NCI-H524 (cell line): ENCODE measurements around the gene CREBL2.
"Not testable (repeated sequence)": the region's sequence is repeated elsewhere in the genome, so short reads cannot be mapped to it uniquely, and the experiment has no call there.

Experiments
- DNase-seq, 2 experiments: peaks; one replicate each; lab custom pipeline; 2025; lab: John Stamatoyannopoulos, UW

The CREBL2 gene

GRCh38 chr12:12598864-12599263 is 12.8 kb upstream of the CREBL2 start:
- no peak for DNase-seq

GRCh38 chr12:12599750-12600643 is 11.7 kb upstream of the CREBL2 start:
- DNase-seq = no peak

- no peak for DNase-seq
These were observed 11.0 kb upstream of the CREBL2 start for GRCh38 chr12:12600659-12601058.

- DNase-seq = no peak
These were observed 6.9 kb upstream of the CREBL2 start for GRCh38 chr12:12604740-12605139.

- no peak for DNase-seq
These were observed 4.7 kb upstream of the CREBL2 start for GRCh38 chr12:12606781-12607589.

GRCh38 chr12:12608557-12608957 is 3.1 kb upstream of the CREBL2 start:
- peak; percentile 25 to 55 for DNase-seq

- no peak for DNase-seq
These were observed 2.0 kb upstream of the CREBL2 start for GRCh38 chr12:12609692-12610091.

GRCh38 chr12:12610711-12611110 is 965 bp upstream of the CREBL2 start:
- no peak for DNase-seq

- DNase-seq = peak in 1 of 2 experiments; percentile 9
These were observed 682 bp downstream of the CREBL2 start for GRCh38 chr12:12612358-12612757.

GRCh38 chr12:12613344-12613743 is 1.7 kb downstream of the CREBL2 start:
- peak in 1 of 2 experiments; percentile 55 for DNase-seq

- DNase-seq = no peak
These were observed 2.7 kb downstream of the CREBL2 start for GRCh38 chr12:12614342-12614741.

GRCh38 chr12:12616512-12617310 is 5.0 kb downstream of the CREBL2 start:
- peak in 1 of 2 experiments; percentile 41 for DNase-seq

GRCh38 chr12:12618064-12618463 is 6.4 kb downstream of the CREBL2 start:
- not testable (repeated sequence) for DNase-seq

GRCh38 chr12:12620730-12621315 is 9.1 kb downstream of the CREBL2 start:
- peak; percentile 46 to 83 for DNase-seq

GRCh38 chr12:12622418-12622817 is 10.7 kb downstream of the CREBL2 start:
- DNase-seq = no peak

- no peak for DNase-seq
These were observed 12.9 kb downstream of the CREBL2 start for GRCh38 chr12:12624498-12624992.

- DNase-seq = no peak
These were observed 14.8 kb downstream of the CREBL2 start for GRCh38 chr12:12626471-12626870.

GRCh38 chr12:12627308-12627827 is 15.7 kb downstream of the CREBL2 start:
- DNase-seq = no peak

GRCh38 chr12:12628013-12628412 is 16.3 kb downstream of the CREBL2 start:
- no peak for DNase-seq

- no peak for DNase-seq
These were observed 19.2 kb downstream of the CREBL2 start for GRCh38 chr12:12630850-12631249.

GRCh38 chr12:12635651-12636050 is 24.0 kb downstream of the CREBL2 start:
- no peak for DNase-seq
